Esophagus muscularis mucosa (tissue), 4 donors: ENCODE measurements around the gene HYAL4. TPM values are rescaled to one million over a fixed set of nuclear protein-coding genes. Genes with fewer than 3 reads are reported as not detected.
"Not testable (repeated sequence)": the region's sequence is repeated elsewhere in the genome, so short reads cannot be mapped to it uniquely, and the experiment has no call there.

Experiments
- DNase-seq: peaks from one replicate; pipeline ENCODE4 v3.0.0-alpha.2; 2017; ENCODE audit errors: extremely low spot score
- H3K27ac ChIP-seq, 4 donors: fragments of 200-600 bp; sonication (generic); replicated peaks in 1 of 4; 1 replicate in 3 of 4; 2 replicates in 1 of 4; pipeline ENCODE4 v1.5.1; 2016 to 2019; ENCODE audit warnings: mild to moderate bottlenecking in 1 of 4
- H3K27me3 ChIP-seq, 4 donors: fragments of 200-600 bp; sonication (generic); one replicate each; pipeline versions ENCODE4 v1.5.1 to v1.6.0; 2016 to 2019
- H3K36me3 ChIP-seq, 4 donors: fragments of 200-600 bp; sonication (generic); one replicate each; pipeline ENCODE4 v1.5.1; 2016 to 2019
- H3K4me1 ChIP-seq, 4 donors: fragments of 200-600 bp; sonication (generic); one replicate each; pipeline ENCODE4 v1.5.1; 2016 to 2019
- H3K4me3 ChIP-seq, 4 donors: fragments of 200-600 bp; sonication (generic); 1 replicate in 2 of 4; 2 replicates in 2 of 4; pipeline ENCODE4 v1.5.1; 2016 to 2019; ENCODE audit warnings: mild to moderate bottlenecking in 4 of 4, moderate library complexity in 1 of 4
- H3K9me3 ChIP-seq, 4 donors: fragments of 200-600 bp; sonication (generic); 1 replicate in 3 of 4; 2 replicates in 1 of 4; pipeline ENCODE4 v1.5.1; 2016 to 2019
- CTCF ChIP-seq, 3 experiments: fragments of 200-600 bp in 2 of 3; fragments of 450-650 bp in 1 of 3; sonication (generic) in 2 of 3; IDR thresholded peaks; one replicate each; pipeline ENCODE4 v1.5.1; 2017 to 2019; ENCODE audit warnings: antibody characterized with exemption in 3 of 3, mild to moderate bottlenecking in 2 of 3, moderate library complexity in 1 of 3
- EP300 ChIP-seq: sonication (generic); formaldehyde crosslinking; IDR thresholded peaks from one replicate; pipeline ENCODE4 v1.6.1; 2017; ENCODE audit warnings: antibody characterized with exemption
- POLR2A ChIP-seq: fragments of 450-650 bp; IDR thresholded peaks from one replicate; pipeline ENCODE4 v1.6.1; 2017; ENCODE audit warnings: antibody characterized with exemption, moderate library complexity, mild to moderate bottlenecking, low read depth
- POLR2AphosphoS5 ChIP-seq, 2 donors: sonication (generic); formaldehyde crosslinking; IDR thresholded peaks; one replicate each; pipeline ENCODE4 v1.6.1; 2017; ENCODE audit warnings: antibody characterized with exemption in 2 of 2
- WGBS: methylation state at CpG from one replicate; pipeline ENCODE4 v1.1.5; 2018; 5-methylcytosine and 5-hydroxymethylcytosine counted together
- intact Hi-C: fragments of 100-400 bp; cut with DNase I; formaldehyde crosslinking; loops from one replicate; pipeline ENCODE4 v1.15.1; 2023
- total RNA-seq, 4 donors: library from RNA; depleted of rRNA; stranded (reverse); fragments of >200 nt; gene quantifications; one replicate each; pipeline versions ENCODE4 v1.1.0 to v1.2.1, GENCODE V29; 2016

The HYAL4 gene
- total RNA-seq, 4 donors from 2014 or later, result not detected

GRCh38 chr7:123823898-123824753 is 20.8 kb upstream of the HYAL4 start:
- intact Hi-C loops, result no loop called here
- no peaks in the 10 kb centered on the region for H3K9me3 ChIP-seq
- H3K27me3 ChIP-seq, result no peaks in the 10 kb centered on the region
- no peak overlapping the region for H3K27ac ChIP-seq
- TF ChIP-seq POLR2A, result no peak
- TF ChIP-seq CTCF (IDR thresholded peaks at IDR 0.05), result no peak
- no peak for TF ChIP-seq EP300
- no peak for TF ChIP-seq POLR2AphosphoS5 (IDR thresholded peaks at IDR 0.05)
- 78% methylated on average over 3 of the region's 3 CpGs for WGBS
- H3K4me3 ChIP-seq, result no peak overlapping the region
- H3K36me3 ChIP-seq, result no peaks in the 10 kb centered on the region
- DNase-seq, result no peak
- no peaks in the 10 kb centered on the region for H3K4me1 ChIP-seq

GRCh38 chr7:123824754-123825067 is 20.3 kb upstream of the HYAL4 start:
- no peak for TF ChIP-seq CTCF (IDR thresholded peaks at IDR 0.05)
- no peak for TF ChIP-seq POLR2AphosphoS5 (IDR thresholded peaks at IDR 0.05)
- no peak for TF ChIP-seq EP300
- no peak for TF ChIP-seq POLR2A
- H3K4me1 ChIP-seq, result no peaks in the 10 kb centered on the region
- no peak for DNase-seq
- H3K9me3 ChIP-seq, result no peaks in the 10 kb centered on the region
- no peaks in the 10 kb centered on the region for H3K27me3 ChIP-seq
- H3K36me3 ChIP-seq, result no peaks in the 10 kb centered on the region
- no peak overlapping the region for H3K4me3 ChIP-seq
- intact Hi-C loops, result no loop called here
- H3K27ac ChIP-seq, result no peak overlapping the region
- 18% methylated on average over 1 of the region's 1 CpG for WGBS

GRCh38 chr7:123828805-123829204 is 16.2 kb upstream of the HYAL4 start:
- H3K9me3 ChIP-seq, result no peaks in the 10 kb centered on the region
- H3K36me3 ChIP-seq, result no peaks in the 10 kb centered on the region
- DNase-seq, result no peak
- no peak overlapping the region for H3K4me3 ChIP-seq
- intact Hi-C loops, result no loop called here
- H3K4me1 ChIP-seq, result no peaks in the 10 kb centered on the region
- 82% methylated on average over 2 of the region's 2 CpGs for WGBS
- H3K27me3 ChIP-seq, result no peaks in the 10 kb centered on the region
- H3K27ac ChIP-seq, result no peak overlapping the region
- TF ChIP-seq POLR2A (no peak), POLR2AphosphoS5 (IDR thresholded peaks at IDR 0.05) (no peak), CTCF (IDR thresholded peaks at IDR 0.05) (no peak), EP300 (no peak)

- Histone ChIP-seq H3K4me1 (no peaks in the 10 kb centered on the region), H3K27ac (no peak overlapping the region), H3K27me3 (no peaks in the 10 kb centered on the region), H3K36me3 (no peaks in the 10 kb centered on the region), H3K9me3 (no peaks in the 10 kb centered on the region), H3K4me3 (no peak overlapping the region)
- intact Hi-C loops, result no loop called here
- DNase-seq, result no peak
- WGBS, result 72% methylated on average over 4 of the region's 4 CpGs
- TF ChIP-seq CTCF (IDR thresholded peaks at IDR 0.05) (no peak), POLR2AphosphoS5 (IDR thresholded peaks at IDR 0.05) (no peak), POLR2A (no peak), EP300 (no peak)
Observed at GRCh38 chr7:123836656-123837055, 8.3 kb upstream of the HYAL4 start.

GRCh38 chr7:123839106-123839505 is 5.9 kb upstream of the HYAL4 start:
- H3K27ac ChIP-seq, intact Hi-C loops, H3K4me3 ChIP-seq, H3K27me3 ChIP-seq, H3K36me3 ChIP-seq, H3K9me3 ChIP-seq, DNase-seq, H3K4me1 ChIP-seq: not testable (repeated sequence)
- 83% methylated on average over 2 of the region's 2 CpGs for WGBS

- H3K4me1 ChIP-seq, H3K27ac ChIP-seq, intact Hi-C loops, H3K27me3 ChIP-seq, H3K4me3 ChIP-seq, H3K9me3 ChIP-seq, H3K36me3 ChIP-seq, DNase-seq: not testable (repeated sequence)
- 89% methylated on average over 7 of the region's 7 CpGs for WGBS
Observed at GRCh38 chr7:123844142-123844541, 827 bp upstream of the HYAL4 start.
